Muscle of leg (tissue), 11 donors: Measurements from ENCODE around the gene SEC22C. TPM values are rescaled to one million over a fixed set of nuclear protein-coding genes. Genes with fewer than 3 reads are reported as not detected.

Experiments used
- DNase-seq: peaks from one replicate; pipeline ENCODE4 v3.0.0; 2013
- H3K27ac ChIP-seq: one replicate; pipeline ENCODE4 v1.5.1; 2013; ENCODE audit warnings: mild to moderate bottlenecking, low read length, control low read depth
- H3K27me3 ChIP-seq: one replicate; pipeline ENCODE4 v1.6.1; 2013; ENCODE audit warnings: low read length; ENCODE audit not compliant: control insufficient read depth, insufficient read depth
- H3K36me3 ChIP-seq: one replicate; pipeline ENCODE4 v1.6.1; 2013; ENCODE audit warnings: low read length; ENCODE audit not compliant: control insufficient read depth, insufficient read depth
- H3K4me1 ChIP-seq: one replicate; pipeline ENCODE4 v1.6.1; 2013; ENCODE audit warnings: low read length; ENCODE audit not compliant: control insufficient read depth, insufficient read depth
- H3K4me3 ChIP-seq: one replicate; pipeline ENCODE4 v1.5.1; 2013; ENCODE audit warnings: low read length, control low read depth
- H3K9me3 ChIP-seq: replicated peaks from 2 replicates; pipeline ENCODE4 v1.6.1; 2013; ENCODE audit warnings: low read depth, low read length; ENCODE audit not compliant: control insufficient read depth
- WGBS: methylation state at CpG from one replicate; pipeline ENCODE4 v1.1.5; 2013; ENCODE audit warnings: missing lambda C conversion rate; ENCODE audit not compliant: insufficient coverage; 5-methylcytosine and 5-hydroxymethylcytosine counted together
- polyA plus RNA-seq, 8 donors: library from polyadenylated mRNA; unstranded; fragments of 120-200 nt; gene quantifications; one replicate each; pipeline versions ENCODE4 v1.2.1 to v1.2.3, GENCODE V29; 2013; ENCODE audit warnings: inconsistent platforms in 1 of 8, low replicate concordance in 1 of 8; ENCODE audit not compliant: insufficient read length in 8 of 8, insufficient read depth in 1 of 8
- total RNA-seq: library from RNA; stranded (reverse); fragments of 120-200 nt; gene quantifications from one replicate; pipeline ENCODE4 v1.2.4, GENCODE V29; 2013

Gene SEC22C
- total and polyA plus RNA-seq, 9 donors = 19.4 to 30.0 (median 22.6) TPM

- Histone ChIP-seq H3K4me3 (no peak overlapping the region), H3K4me1 (no peaks in the 10 kb centered on the region), H3K27me3 (no peaks in the 10 kb centered on the region), H3K9me3 (no peaks in the 10 kb centered on the region), H3K27ac (no peak overlapping the region), H3K36me3 (no peaks in the 10 kb centered on the region)
- DNase-seq = no peak
- 59% methylated on average over 2 of the region's 2 CpGs for WGBS
These were observed 65.8 kb downstream of the SEC22C start for GRCh38 chr3:42515976-42516375.

DNA sequence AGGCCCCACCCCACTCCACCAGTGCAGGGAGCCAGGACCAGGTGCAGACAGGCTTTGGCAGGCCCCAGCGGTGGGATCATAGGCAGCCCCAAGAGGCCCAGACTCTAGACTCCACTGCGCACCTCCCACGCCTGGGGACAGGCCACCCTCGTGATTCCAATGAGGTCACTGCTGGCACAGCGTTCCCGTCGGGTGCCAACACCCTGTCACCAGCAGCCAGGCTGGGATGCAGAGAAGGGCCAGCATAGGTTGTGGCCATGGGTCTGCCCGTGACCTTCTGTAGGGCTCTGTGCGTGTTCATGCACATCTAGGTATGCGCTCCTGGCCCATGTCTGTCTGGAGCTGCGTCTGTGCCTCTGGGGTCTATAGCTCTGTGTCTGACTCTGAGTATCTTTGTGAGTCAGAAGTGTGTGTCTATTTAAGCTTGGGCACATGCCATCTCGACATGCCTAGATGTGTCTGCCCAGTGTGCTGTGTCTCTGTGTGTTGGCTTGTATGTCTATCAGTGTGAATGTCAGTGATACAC lies 66.3 kb downstream of the SEC22C start:
- no peaks in the 10 kb centered on the region for H3K27me3 ChIP-seq
- no peak overlapping the region for H3K27ac ChIP-seq
- DNase-seq = no peak
- no peaks in the 10 kb centered on the region for H3K9me3 ChIP-seq
- no peaks in the 10 kb centered on the region for H3K36me3 ChIP-seq
- 73% methylated on average over 11 of the region's 12 CpGs for WGBS
- H3K4me1 ChIP-seq = no peaks in the 10 kb centered on the region
- H3K4me3 ChIP-seq = no peak overlapping the region

DNA sequence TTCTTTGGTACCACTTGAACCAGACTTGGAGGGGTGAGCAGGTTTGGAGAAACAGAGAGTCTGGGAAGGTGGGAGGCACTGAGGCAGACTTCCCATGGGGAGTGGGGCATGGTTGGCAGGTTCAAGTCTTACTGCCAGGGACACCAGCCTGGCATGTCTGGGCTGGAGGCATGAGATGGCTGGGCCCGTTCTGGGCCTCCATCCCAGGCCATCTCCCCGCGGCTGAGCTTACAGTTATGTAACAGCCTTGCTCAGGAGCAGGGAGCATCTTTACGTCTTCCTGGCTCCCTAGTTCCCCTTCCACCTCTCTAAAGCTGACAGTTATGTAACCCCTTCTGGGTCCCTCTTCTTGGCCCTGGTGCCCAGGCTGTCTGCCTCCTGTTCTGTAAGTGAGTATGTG lies 66.9 kb downstream of the SEC22C start:
- WGBS = 75% methylated on average over 4 of the region's 4 CpGs
- Histone ChIP-seq H3K9me3 (no peaks in the 10 kb centered on the region), H3K4me1 (no peaks in the 10 kb centered on the region), H3K27me3 (no peaks in the 10 kb centered on the region), H3K4me3 (no peak overlapping the region), H3K27ac (no peak overlapping the region), H3K36me3 (no peaks in the 10 kb centered on the region)
- no peak for DNase-seq

GRCh38 chr3:42513521-42513920 lies 68.2 kb downstream of the SEC22C start:
- H3K27me3 ChIP-seq = peaks cover 2% of the 10 kb centered on the region
- H3K4me3 ChIP-seq = no peak overlapping the region
- DNase-seq = no peak
- no peaks in the 10 kb centered on the region for H3K36me3 ChIP-seq
- no peaks in the 10 kb centered on the region for H3K9me3 ChIP-seq
- 73% methylated on average over 6 of the region's 6 CpGs for WGBS
- no peak overlapping the region for H3K27ac ChIP-seq
- no peaks in the 10 kb centered on the region for H3K4me1 ChIP-seq

DNA sequence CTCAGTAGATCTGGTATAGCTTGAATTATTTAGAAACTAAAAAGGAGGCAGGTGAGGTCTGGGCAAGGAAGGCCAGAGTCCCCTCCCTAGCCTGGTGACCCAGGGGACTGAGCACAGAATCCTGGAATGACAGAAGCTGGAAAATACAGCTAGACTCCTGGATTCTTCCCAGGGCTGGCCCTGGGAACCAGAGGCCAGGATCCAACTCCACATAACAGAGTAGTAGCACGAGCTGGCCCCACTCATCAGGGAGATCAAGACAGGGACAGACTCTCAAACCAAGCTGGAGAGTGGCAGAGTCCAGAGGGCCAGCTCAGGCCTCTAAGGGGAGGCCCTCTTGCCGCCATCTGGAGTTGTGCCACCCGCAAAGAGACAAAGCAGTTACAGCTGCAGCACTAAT lies 68.6 kb downstream of the SEC22C start:
- Histone ChIP-seq H3K36me3 (no peaks in the 10 kb centered on the region), H3K4me3 (no peak overlapping the region), H3K27me3 (peaks cover 2% of the 10 kb centered on the region), H3K27ac (no peak overlapping the region), H3K9me3 (no peaks in the 10 kb centered on the region), H3K4me1 (no peaks in the 10 kb centered on the region)
- no peak for DNase-seq
- 69% methylated on average over 3 of the region's 3 CpGs for WGBS

DNA sequence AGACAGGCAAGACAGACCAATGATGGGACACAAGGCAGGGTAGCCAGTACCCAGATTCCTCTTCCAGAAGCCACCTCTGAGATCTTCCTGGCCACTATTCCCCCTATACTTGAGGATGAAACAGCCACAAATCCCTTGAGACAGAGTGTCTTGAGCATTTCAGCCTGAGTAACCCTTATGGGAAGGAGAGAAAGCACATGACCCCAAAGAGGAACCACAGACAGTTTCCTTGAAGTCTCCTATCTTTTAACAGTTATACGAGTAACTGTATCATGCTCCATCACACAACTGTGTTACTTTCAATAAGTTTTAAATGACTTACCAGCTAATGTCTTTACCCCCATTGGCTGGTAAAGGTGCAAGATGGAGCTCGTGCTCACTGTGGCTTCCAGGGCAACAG lies 70.0 kb downstream of the SEC22C start:
- H3K27ac ChIP-seq = no peak overlapping the region
- WGBS = 63% methylated on average over 1 of the region's 2 CpGs
- DNase-seq = no peak

DNA sequence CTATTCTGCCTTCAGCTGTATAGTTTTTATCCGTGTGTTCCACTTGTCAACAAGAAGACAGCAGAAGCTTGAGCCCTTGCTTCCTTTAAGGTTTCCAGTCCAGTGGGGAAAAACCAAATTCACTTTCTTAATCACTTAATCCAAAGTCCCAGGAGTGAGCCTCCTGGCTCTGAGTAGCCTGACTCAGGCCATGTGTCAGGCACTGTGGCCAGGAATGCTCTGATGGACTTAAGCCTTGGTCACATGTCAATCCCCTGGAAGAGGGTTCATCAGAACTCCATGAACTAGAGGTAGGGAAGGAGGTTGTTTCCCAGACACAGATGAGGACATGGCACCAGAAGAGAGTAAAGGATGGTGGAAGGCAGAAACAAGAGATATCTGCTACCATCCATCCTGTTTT lies 70.6 kb downstream of the SEC22C start:
- Histone ChIP-seq H3K4me3 (no peak overlapping the region), H3K9me3 (no peaks in the 10 kb centered on the region), H3K27ac (no peak overlapping the region), H3K4me1 (no peaks in the 10 kb centered on the region), H3K27me3 (peaks cover 9% of the 10 kb centered on the region), H3K36me3 (no peaks in the 10 kb centered on the region)
- WGBS = 57% methylated on average over 1 of the region's 1 CpG
- no peak for DNase-seq

More for the DNA sequence above, 70.0 kb downstream of the SEC22C start:
- Histone ChIP-seq H3K36me3 (no peaks in the 10 kb centered on the region), H3K27me3 (peaks cover 9% of the 10 kb centered on the region), H3K4me1 (no peaks in the 10 kb centered on the region), H3K4me3 (no peak overlapping the region), H3K9me3 (no peaks in the 10 kb centered on the region)

- 68% methylated on average over 4 of the region's 4 CpGs for WGBS
- H3K4me1 ChIP-seq = no peaks in the 10 kb centered on the region
- H3K27me3 ChIP-seq = peaks cover 9% of the 10 kb centered on the region
- no peaks in the 10 kb centered on the region for H3K36me3 ChIP-seq
- no peak for DNase-seq
- H3K27ac ChIP-seq = no peak overlapping the region
- H3K4me3 ChIP-seq = no peak overlapping the region
- H3K9me3 ChIP-seq = no peaks in the 10 kb centered on the region
These were observed 71.4 kb downstream of the SEC22C start for GRCh38 chr3:42510325-42510724.

- DNase-seq = no peak
- Histone ChIP-seq H3K36me3 (no peaks in the 10 kb centered on the region), H3K4me3 (no peak overlapping the region), H3K4me1 (no peaks in the 10 kb centered on the region), H3K27ac (no peak overlapping the region), H3K9me3 (no peaks in the 10 kb centered on the region), H3K27me3 (peaks cover 13% of the 10 kb centered on the region)
- 43% methylated on average over 3 of the region's 3 CpGs for WGBS
These were observed 72.7 kb downstream of the SEC22C start for GRCh38 chr3:42509111-42509510.

GRCh38 chr3:42508562-42508961 lies 73.2 kb downstream of the SEC22C start:
- 50% methylated on average over 2 of the region's 4 CpGs for WGBS

DNA sequence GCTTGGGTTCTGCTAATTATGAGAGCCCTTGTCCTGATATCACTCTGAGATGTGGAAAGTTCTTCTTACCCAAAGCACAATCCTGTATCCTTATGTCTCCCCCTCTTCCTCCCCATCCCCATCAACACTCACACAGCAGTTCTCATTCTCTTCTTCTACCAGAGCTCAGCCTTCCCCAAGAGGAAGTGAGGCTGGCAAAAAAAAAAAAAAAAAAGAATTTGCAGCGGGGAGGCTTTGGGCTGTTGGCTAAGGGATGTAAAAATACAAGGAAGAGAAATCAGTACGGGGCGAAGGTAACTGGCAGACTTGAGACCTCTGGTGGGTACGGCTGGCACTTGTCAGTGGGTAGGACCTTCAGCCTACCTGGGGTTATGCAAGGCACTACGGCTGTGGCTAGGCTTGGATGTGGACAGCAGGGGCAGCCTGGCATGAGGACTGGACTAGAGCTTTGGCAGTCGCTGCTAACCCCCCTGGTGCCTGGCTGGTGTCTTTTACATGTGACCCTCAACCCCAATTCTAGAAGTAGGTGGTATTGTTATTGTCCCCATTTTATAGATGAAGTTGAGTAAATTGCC lies 73.9 kb downstream of the SEC22C start:
- WGBS = 68% methylated on average over 3 of the region's 6 CpGs
- no peaks in the 10 kb centered on the region for H3K9me3 ChIP-seq
- no peak for DNase-seq
- H3K36me3 ChIP-seq = no peaks in the 10 kb centered on the region
- H3K4me1 ChIP-seq = peaks cover 1% of the 10 kb centered on the region
- H3K27me3 ChIP-seq = peaks cover 24% of the 10 kb centered on the region
- no peak overlapping the region for H3K4me3 ChIP-seq
- H3K27ac ChIP-seq = no peak overlapping the region

More at GRCh38 chr3:42508562-42508961, 73.2 kb downstream of the SEC22C start:
- Histone ChIP-seq H3K4me3 (no peak overlapping the region), H3K27me3 (peaks cover 17% of the 10 kb centered on the region), H3K27ac (no peak overlapping the region), H3K36me3 (no peaks in the 10 kb centered on the region), H3K4me1 (no peaks in the 10 kb centered on the region), H3K9me3 (no peaks in the 10 kb centered on the region)
- DNase-seq = no peak
